ENCODE measurements around the gene ADCYAP1. TPM values are rescaled to one million over a fixed set of nuclear protein-coding genes. Genes with fewer than 3 reads are reported as not detected.

ADCYAP1 gene
- total RNA-seq, 1 experiment from 2014 or later = 2.2 TPM

Other genes with a start within 250 kb of the ADCYAP1 start
- 49.0 and 66.4 TPM in 2 replicates for gene TYMS, start 247.2 kb upstream of the ADCYAP1 start, total RNA-seq (2014; rRNA removed; shearing (Covaris generic))
- 3.5 and 4.5 TPM in 2 replicates for gene ENOSF1, start 192.2 kb upstream of the ADCYAP1 start, total RNA-seq (2014; rRNA removed; shearing (Covaris generic))
- gene YES1, start 92.6 kb upstream of the ADCYAP1 start, total RNA-seq (2014; rRNA removed; shearing (Covaris generic)) = 127 and 160 TPM in 2 replicates